Mononuclear cell (primary cell): ENCODE data around the gene ANKRD9. TPM values are rescaled to one million over a fixed set of nuclear protein-coding genes. Genes with fewer than 3 reads are reported as not detected.

ENCODE experiments used
- H3K27me3 ChIP-seq: 2 replicates; pipeline ENCODE4 v1.6.0; 2011; ENCODE audit warnings: low read length, control low read depth; ENCODE audit not compliant: insufficient read depth
- H3K4me1 ChIP-seq: 2 replicates; pipeline ENCODE4 v1.5.1; 2011; ENCODE audit warnings: mild to moderate bottlenecking, low read length, control low read depth; ENCODE audit not compliant: insufficient read depth
- H3K4me3 ChIP-seq: 2 replicates; pipeline ENCODE4 v1.5.1; 2011; ENCODE audit warnings: mild to moderate bottlenecking, low read length, moderate library complexity
- H3K9me3 ChIP-seq: 2 replicates; pipeline ENCODE4 v1.5.1; 2011; ENCODE audit warnings: low read depth, mild to moderate bottlenecking, control low read depth, low read length
- total RNA-seq: library from RNA; depleted of rRNA; stranded (reverse); fragments of >200 nt; gene quantifications from one replicate; pipeline ENCODE4 v1.2.3, GENCODE V29; 2012

Gene ANKRD9
- total RNA-seq, 1 donor, result 12.4 TPM

DNA sequence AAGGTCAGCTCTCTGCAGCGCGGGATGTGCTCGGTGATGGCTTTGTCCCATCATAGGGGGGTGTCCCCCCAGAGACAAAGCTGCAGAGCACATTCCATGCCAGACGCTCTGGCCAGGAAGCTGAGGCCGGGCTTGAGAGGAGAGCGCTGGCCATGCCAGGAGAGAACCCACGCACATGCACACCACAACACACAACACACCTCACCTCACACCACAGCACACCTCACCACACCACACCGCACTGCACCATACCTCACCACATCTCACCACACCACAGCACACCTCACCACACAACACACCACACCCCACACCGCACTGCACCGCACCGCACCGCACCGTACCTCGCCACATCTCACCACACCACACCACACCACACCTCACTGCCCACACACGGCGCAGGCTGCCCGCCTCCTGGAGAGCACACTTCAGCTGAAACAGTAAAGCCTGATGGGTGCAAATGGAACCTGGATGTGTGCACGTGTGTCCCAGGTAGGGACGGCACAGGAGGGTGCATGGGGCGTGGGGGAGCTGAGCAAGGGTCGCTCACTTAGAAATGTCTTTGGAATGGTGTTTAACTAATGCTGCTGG lies 10.8 kb downstream of the ANKRD9 start:
- Histone ChIP-seq H3K4me1 (peaks cover 15% of the 10 kb centered on the region), H3K27me3 (no peaks in the 10 kb centered on the region), H3K9me3 (no peaks in the 10 kb centered on the region), H3K4me3 (no peak overlapping the region)

DNA sequence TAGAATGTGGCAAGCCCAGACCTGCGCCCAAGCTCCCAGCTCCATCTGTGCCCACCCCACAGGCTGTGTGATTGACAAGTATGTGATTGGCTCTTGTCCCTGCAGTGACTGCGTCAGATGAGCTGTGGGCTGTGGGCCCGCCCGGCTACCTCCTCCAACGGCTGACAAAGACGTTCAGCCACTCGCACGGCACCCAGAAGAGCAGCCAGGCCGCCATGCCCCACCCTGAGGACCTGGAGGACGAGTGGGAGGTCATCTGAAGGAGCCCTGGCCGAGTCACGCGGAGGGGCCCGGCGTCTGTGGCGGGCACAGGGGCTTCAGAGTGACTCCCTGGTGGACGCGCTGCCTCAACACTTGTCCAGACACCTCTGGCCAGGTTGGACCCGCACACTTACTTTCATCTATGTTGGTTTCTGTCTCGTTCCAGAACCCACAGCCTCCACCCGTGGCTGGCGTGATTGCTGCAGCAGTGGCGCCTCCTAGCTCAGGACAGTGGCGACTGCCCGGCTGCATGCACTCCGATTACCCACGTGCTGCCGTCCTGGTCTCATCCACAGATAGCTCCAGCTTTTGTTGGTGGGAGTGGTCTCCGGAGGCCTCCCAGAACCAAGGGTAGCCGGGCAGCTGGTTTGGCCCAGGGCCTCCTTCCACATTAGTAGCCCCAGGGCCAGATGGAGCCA lies 11.4 kb downstream of the ANKRD9 start:
- H3K4me3 ChIP-seq, result no peak overlapping the region

DNA sequence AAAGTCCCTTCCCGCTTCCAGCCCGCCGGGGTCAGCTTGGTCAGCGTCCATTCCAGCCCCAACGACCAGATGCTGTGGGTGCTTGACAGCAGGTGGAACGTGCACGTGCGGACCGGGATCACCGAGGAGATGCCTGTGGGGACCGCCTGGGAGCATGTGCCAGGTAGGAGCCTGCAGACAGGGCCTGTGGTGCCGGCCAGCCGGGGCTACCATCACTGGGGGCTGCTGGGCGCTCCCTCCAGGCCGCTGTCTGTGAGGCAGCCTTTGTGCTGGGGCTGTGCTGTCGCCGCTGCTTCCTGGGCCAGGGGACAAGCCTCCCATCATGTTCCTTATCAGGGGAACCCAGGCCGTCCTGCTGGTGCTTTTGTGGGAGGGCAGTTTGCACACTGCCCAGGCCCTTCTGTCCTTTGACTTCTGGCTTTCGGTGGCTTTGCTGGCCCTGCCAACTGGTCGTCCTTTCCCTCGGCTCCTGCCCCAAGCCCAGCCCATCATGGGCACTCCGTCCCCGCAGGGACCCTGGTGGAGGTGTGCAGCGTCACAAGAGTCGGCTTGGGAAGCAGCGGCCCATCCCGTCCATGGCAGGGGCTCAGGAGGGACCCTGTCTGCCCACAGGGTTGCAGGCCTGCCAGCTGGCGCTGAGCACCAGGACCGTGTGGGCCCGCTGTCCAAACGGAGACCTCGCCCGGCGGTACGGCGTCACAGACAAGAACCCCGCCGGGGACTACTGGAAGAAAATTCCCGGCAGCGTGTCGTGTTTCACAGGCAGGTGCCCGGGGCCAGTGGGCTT lies 12.4 kb downstream of the ANKRD9 start:
- H3K4me3 ChIP-seq, result no peak overlapping the region
- H3K9me3 ChIP-seq, result no peaks in the 10 kb centered on the region
- peaks cover 15% of the 10 kb centered on the region for H3K4me1 ChIP-seq
- no peaks in the 10 kb centered on the region for H3K27me3 ChIP-seq

More for the DNA sequence above, 11.4 kb downstream of the ANKRD9 start:
- H3K27me3 ChIP-seq, result no peaks in the 10 kb centered on the region
- peaks cover 15% of the 10 kb centered on the region for H3K4me1 ChIP-seq
- H3K9me3 ChIP-seq, result no peaks in the 10 kb centered on the region

DNA sequence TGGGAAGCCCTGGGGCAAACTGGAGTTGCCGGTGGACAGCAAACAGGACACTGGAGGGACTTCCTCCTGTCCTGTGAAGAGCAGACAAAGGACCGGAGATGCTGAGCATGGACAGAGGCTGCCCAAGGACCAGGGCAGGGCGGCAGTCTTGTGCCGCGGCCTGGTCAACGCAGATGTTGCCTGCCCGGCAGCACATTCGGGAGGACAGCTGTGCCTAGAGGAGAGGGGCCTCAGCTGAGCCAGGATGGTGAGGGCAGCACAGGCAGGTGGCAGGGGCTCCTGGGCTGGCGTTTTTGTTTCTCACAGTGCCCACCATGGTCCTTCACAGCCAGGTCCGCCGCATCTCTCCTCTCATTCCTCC lies 13.3 kb downstream of the ANKRD9 start:
- H3K9me3 ChIP-seq, result no peaks in the 10 kb centered on the region
- H3K27me3 ChIP-seq, result no peaks in the 10 kb centered on the region
- H3K4me1 ChIP-seq, result peaks cover 14% of the 10 kb centered on the region
- H3K4me3 ChIP-seq, result no peak overlapping the region

DNA sequence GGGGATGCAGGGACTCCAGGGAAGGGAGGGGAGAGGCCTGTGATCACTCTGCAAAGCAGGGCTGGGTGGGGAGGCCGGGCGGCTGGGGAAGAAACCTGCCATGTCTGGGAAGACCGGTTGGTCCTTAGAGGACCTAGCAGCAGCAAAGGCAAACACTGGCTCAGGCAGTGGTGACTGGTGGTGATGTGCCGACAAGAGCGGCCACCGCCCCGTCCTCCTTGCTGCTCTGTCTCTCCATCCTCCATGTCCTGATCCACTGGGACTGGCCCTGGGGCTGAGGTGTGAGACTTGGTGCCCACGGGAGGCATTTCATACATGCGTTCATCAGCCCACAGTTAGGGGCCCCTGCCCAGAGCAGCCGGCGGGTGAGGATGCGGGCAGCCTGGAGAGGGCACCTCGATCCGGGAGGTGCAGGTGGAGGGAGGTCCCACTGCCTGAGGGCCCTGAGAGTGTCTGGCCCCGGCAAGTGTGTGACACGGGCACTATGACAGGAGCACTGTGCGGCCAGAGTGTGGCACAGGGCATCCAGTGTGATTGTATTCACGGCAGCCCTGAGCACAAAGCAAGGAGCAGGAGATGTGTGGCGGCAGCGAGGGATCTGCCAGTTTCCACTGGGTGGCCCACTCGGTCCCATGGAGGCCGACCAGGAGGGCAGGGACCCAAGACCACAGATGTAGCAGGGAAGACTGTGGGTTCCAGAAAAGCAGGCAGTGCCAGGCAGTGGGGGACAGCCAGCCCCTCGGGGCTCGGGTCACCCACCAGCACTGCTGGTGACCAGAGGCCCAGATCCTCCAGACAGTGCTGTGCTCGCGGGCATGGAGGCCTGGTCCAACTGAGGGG lies 13.9 kb downstream of the ANKRD9 start:
- Histone ChIP-seq H3K4me1 (peaks cover 8% of the 10 kb centered on the region), H3K27me3 (no peaks in the 10 kb centered on the region), H3K4me3 (no peak overlapping the region), H3K9me3 (no peaks in the 10 kb centered on the region)

DNA sequence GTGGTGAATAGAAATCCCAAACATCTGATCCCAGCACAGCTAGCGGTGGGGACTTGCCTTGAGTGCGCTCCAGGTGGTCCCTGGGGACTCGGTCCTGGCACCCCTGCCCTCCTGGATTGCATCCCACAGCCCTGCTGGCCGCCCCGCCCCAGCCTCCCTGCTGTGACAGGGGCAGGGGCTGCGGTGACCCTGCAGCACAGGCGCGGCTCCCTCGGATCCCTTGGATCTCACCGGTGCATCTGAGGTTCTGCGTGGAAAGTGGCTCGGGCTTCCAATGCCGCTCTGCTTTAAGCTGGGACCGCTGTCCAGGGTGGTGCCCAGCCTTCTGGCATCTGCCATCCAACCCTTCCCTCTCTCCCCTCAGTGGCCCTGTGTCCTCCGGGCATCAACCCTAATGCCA lies 16.0 kb downstream of the ANKRD9 start:
- Histone ChIP-seq H3K4me3 (no peak overlapping the region), H3K9me3 (no peaks in the 10 kb centered on the region), H3K4me1 (no peaks in the 10 kb centered on the region)

DNA sequence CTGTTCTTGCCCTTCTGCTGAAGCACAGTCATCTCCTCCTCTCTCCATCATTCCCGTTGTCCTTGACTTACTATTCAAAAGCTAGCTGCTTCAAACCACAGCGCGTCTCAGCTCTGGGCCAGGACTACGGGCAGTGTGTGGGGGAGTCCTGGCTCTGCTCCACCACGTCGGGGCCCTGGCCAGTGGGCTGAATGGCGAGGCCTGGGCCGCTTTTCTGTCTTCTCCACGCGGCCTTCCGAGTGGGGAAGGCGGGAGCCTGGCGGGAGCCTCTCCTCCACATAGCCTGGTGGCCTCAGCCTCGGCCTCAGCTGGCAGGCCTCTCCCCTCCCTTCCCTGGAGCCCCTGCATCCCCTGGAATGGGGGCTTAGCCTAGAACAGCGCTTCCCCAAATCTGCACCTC lies 16.5 kb downstream of the ANKRD9 start:
- Histone ChIP-seq H3K4me1 (no peaks in the 10 kb centered on the region), H3K9me3 (no peaks in the 10 kb centered on the region), H3K4me3 (no peak overlapping the region), H3K27me3 (no peaks in the 10 kb centered on the region)

More for the DNA sequence above, 16.0 kb downstream of the ANKRD9 start:
- no peaks in the 10 kb centered on the region for H3K27me3 ChIP-seq

- no peaks in the 10 kb centered on the region for H3K9me3 ChIP-seq
- no peak overlapping the region for H3K4me3 ChIP-seq
- no peaks in the 10 kb centered on the region for H3K27me3 ChIP-seq
- no peaks in the 10 kb centered on the region for H3K4me1 ChIP-seq
Observed at GRCh38 chr14:102492531-102492910, 17.1 kb downstream of the ANKRD9 start.

GRCh38 chr14:102491786-102492530 lies 17.6 kb downstream of the ANKRD9 start:
- no peak overlapping the region for H3K4me3 ChIP-seq
- H3K9me3 ChIP-seq, result no peaks in the 10 kb centered on the region
- no peaks in the 10 kb centered on the region for H3K27me3 ChIP-seq
- H3K4me1 ChIP-seq, result no peaks in the 10 kb centered on the region

- Histone ChIP-seq H3K27me3 (no peaks in the 10 kb centered on the region), H3K4me1 (no peaks in the 10 kb centered on the region), H3K9me3 (no peaks in the 10 kb centered on the region), H3K4me3 (no peak overlapping the region)
Observed at GRCh38 chr14:102491366-102491765, 18.2 kb downstream of the ANKRD9 start.

DNA sequence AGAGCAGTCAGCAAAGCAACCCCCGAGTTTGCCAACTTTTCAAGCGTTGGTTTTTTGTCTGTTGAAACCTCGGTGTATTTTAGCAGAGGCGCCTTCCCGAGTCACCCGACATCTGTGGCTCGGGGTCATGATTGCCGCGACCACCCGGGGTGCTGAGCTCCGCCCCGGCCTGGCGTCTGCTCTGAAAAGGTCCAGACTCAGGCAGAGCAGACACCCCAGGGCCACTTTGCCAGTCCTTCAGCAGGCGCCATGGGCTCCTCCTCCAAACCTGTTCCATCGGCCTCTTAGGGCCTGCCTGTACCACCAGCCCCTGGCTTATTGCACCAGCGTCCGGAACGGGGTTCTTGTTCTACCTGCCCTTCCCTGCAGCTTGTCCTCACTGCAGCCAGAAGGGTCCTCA lies 19.1 kb downstream of the ANKRD9 start:
- no peaks in the 10 kb centered on the region for H3K9me3 ChIP-seq
- H3K4me3 ChIP-seq, result no peak overlapping the region
- H3K27me3 ChIP-seq, result no peaks in the 10 kb centered on the region
- no peaks in the 10 kb centered on the region for H3K4me1 ChIP-seq

GRCh38 chr14:102487204-102487577 lies 22.4 kb downstream of the ANKRD9 start:
- no peak overlapping the region for H3K4me3 ChIP-seq
- H3K27me3 ChIP-seq, result no peaks in the 10 kb centered on the region

GRCh38 chr14:102486513-102487203 lies 22.9 kb downstream of the ANKRD9 start:
- Histone ChIP-seq H3K4me1 (no peaks in the 10 kb centered on the region), H3K27me3 (no peaks in the 10 kb centered on the region), H3K9me3 (no peaks in the 10 kb centered on the region), H3K4me3 (no peak overlapping the region)

More at GRCh38 chr14:102487204-102487577, 22.4 kb downstream of the ANKRD9 start:
- H3K4me1 ChIP-seq, result no peaks in the 10 kb centered on the region
- no peaks in the 10 kb centered on the region for H3K9me3 ChIP-seq
